Esophagus muscularis mucosa (tissue), 4 donors: ENCODE data around the gene MYL3.

Experiments
- CTCF ChIP-seq, 3 experiments: fragments of 200-600 bp in 2 of 3; fragments of 450-650 bp in 1 of 3; sonication (generic) in 2 of 3; IDR thresholded peaks; one replicate each; pipeline ENCODE4 v1.5.1; 2017 to 2019; ENCODE audit warnings: antibody characterized with exemption in 3 of 3, mild to moderate bottlenecking in 2 of 3, moderate library complexity in 1 of 3
- EP300 ChIP-seq: sonication (generic); formaldehyde crosslinking; IDR thresholded peaks from one replicate; pipeline ENCODE4 v1.6.1; 2017; ENCODE audit warnings: antibody characterized with exemption
- POLR2A ChIP-seq: fragments of 450-650 bp; IDR thresholded peaks from one replicate; pipeline ENCODE4 v1.6.1; 2017; ENCODE audit warnings: antibody characterized with exemption, moderate library complexity, mild to moderate bottlenecking, low read depth
- POLR2AphosphoS5 ChIP-seq, 2 donors: sonication (generic); formaldehyde crosslinking; IDR thresholded peaks; one replicate each; pipeline ENCODE4 v1.6.1; 2017; ENCODE audit warnings: antibody characterized with exemption in 2 of 2

- TF ChIP-seq CTCF (IDR thresholded peaks at IDR 0.05) (no peak), POLR2AphosphoS5 (IDR thresholded peaks at IDR 0.05) (no peak), POLR2A (no peak), EP300 (no peak)
Observed at GRCh38 chr3:46889381-46890110, 26.3 kb upstream of the MYL3 start.
